Measurements from ENCODE around the gene USP35.

DNA sequence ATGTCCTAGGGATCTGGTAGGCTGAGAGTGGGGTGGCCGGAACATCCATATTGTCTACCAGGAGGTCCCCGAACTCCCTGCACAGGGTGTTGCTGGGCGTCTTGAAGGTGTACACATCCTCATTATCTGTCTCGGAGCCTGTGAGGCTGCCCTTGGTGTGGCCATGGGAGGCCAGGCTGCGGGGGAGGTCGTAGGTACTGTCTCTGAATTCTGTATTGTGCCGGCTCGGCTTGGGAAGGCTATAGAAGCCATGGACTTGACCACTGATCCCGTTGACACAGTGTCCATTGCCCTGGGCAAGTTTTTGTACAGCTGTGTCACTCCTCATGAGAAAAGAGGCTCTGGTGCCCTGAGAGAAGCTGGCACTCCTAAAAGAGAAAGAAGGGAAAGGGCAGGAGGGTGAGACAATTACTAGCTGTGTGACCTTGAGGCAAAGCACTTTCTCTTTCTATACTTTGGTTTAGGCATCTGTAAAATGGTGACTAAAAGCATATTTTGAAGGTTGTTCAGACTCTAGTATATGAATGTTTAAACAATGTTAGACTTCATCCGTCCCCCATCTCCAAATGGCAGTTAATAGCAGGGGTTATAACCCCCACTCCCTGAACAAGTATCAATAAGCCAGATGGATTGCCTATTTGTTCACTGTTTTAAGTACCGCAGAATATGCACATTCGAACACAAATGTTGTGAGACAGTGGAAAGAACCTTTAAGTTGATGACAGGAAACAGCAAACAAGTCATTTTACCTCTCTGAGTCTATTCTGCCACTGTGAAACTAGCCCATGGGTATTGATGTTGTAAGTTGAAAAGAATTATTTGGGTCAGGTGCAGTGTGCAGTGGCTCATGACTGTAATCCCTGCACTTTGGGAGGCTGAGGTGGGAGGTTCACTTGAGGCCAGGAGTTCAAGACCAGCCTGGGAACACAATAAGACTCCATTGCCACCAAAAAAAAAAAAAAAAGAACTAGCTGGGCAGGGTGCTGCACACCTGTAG is 38.3 kb downstream of the USP35 start:
- TF ChIP-seq CTCF (IDR thresholded peaks at IDR 0.05) = no peak
- TF ChIP-seq ELF1 (IDR thresholded peaks at IDR 0.05) = no peak
- TF ChIP-seq, protein P1, sequence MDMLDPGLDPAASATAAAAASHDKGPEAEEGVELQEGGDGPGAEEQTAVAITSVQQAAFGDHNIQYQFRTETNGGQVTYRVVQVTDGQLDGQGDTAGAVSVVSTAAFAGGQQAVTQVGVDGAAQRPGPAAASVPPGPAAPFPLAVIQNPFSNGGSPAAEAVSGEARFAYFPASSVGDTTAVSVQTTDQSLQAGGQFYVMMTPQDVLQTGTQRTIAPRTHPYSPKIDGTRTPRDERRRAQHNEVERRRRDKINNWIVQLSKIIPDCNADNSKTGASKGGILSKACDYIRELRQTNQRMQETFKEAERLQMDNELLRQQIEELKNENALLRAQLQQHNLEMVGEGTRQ (IDR thresholded peaks at IDR 0.05; ENCODE audit: borderline replicate concordance, low read depth, low read length) = no peak
- no peak for TF ChIP-seq RXRA (IDR thresholded peaks at IDR 0.05; ENCODE audit: borderline replicate concordance, low read depth)
- no peak for TF ChIP-seq FOSL2 (IDR thresholded peaks at IDR 0.05; ENCODE audit: borderline replicate concordance, low read depth)
- no peak for TF ChIP-seq CHD2 (IDR thresholded peaks at IDR 0.05; ENCODE audit: low read length, partially characterized antibody)
- TF ChIP-seq, protein P2, sequence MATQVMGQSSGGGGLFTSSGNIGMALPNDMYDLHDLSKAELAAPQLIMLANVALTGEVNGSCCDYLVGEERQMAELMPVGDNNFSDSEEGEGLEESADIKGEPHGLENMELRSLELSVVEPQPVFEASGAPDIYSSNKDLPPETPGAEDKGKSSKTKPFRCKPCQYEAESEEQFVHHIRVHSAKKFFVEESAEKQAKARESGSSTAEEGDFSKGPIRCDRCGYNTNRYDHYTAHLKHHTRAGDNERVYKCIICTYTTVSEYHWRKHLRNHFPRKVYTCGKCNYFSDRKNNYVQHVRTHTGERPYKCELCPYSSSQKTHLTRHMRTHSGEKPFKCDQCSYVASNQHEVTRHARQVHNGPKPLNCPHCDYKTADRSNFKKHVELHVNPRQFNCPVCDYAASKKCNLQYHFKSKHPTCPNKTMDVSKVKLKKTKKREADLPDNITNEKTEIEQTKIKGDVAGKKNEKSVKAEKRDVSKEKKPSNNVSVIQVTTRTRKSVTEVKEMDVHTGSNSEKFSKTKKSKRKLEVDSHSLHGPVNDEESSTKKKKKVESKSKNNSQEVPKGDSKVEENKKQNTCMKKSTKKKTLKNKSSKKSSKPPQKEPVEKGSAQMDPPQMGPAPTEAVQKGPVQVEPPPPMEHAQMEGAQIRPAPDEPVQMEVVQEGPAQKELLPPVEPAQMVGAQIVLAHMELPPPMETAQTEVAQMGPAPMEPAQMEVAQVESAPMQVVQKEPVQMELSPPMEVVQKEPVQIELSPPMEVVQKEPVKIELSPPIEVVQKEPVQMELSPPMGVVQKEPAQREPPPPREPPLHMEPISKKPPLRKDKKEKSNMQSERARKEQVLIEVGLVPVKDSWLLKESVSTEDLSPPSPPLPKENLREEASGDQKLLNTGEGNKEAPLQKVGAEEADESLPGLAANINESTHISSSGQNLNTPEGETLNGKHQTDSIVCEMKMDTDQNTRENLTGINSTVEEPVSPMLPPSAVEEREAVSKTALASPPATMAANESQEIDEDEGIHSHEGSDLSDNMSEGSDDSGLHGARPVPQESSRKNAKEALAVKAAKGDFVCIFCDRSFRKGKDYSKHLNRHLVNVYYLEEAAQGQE (IDR thresholded peaks at IDR 0.05; ENCODE audit: low read depth, low read length) = no peak

Data from SK-N-SH (cell line).